HepG2 (cell line): ENCODE results near the gene FAM83F. TPM values are rescaled to one million over a fixed set of nuclear protein-coding genes. Genes with fewer than 3 reads are reported as not detected.

Source experiments
- ATAC-seq: fragments of 200-7000 bp; cut with Tn5 transposase; 3 replicates; pipeline ENCODE4 v1.9.1; 2020; ENCODE audit warnings: mild to moderate bottlenecking, moderate library complexity
- BruUV-seq: library from RNA; stranded (reverse); fragments of 400-500 nt; replicated peaks from 2 replicates; lab custom pipeline; 2021; lab: Mats Ljungman, UMichigan
- CTCF ChIA-PET: fragments of 300-600 bp; formaldehyde crosslinking; extraction: SDS; loops from one replicate; lab custom pipeline; 2021; ENCODE audit warnings: low total read pairs, inconsistent platforms, low intra/inter-chr PET ratio; lab: Yijun Ruan, JAX
- POLR2A ChIA-PET: fragments of 350-600 bp; sonication (Branson Sonifier 250); formaldehyde crosslinking; loops from one replicate; lab custom pipeline; 2020; ENCODE audit warnings: antibody characterized with exemption, inconsistent platforms; lab: Yijun Ruan, JAX
- DNase-seq: peaks from one replicate; pipeline ENCODE4 v3.0.0-alpha.2; 2015; ENCODE audit warnings: low spot score
- FAIRE-seq: peaks from 3 replicates; lab custom pipeline; 2011; peaks lifted over from hg19 to GRCh38; lab: Jason Lieb, UNC
- H2AFZ ChIP-seq: one replicate; pipeline ENCODE4 v1.6.1; 2011; ENCODE audit warnings: low read length, inconsistent platforms
- H3K27ac ChIP-seq: fragments of 300-600 bp; 3 replicates; pipeline ENCODE4 v1.8.0; 2011; ENCODE audit warnings: mixed run types, mild to moderate bottlenecking, mixed read lengths, low read length, inconsistent platforms; ENCODE audit not compliant: insufficient read depth; ENCODE audit errors: extremely low read length
- H3K27me3 ChIP-seq, 2 experiments: fragments of 200-600 bp in 1 of 2; 2 replicates in 1 of 2; 3 replicates in 1 of 2; pipeline versions ENCODE4 v1.6.0 to v1.8.0; 2011; ENCODE audit warnings: low read length in 2 of 2, mild to moderate bottlenecking in 2 of 2, moderate library complexity in 2 of 2, inconsistent platforms in 1 of 2; ENCODE audit not compliant: insufficient read depth in 2 of 2, control insufficient read depth in 1 of 2
- H3K36me3 ChIP-seq, 2 experiments: fragments of 200-600 bp in 1 of 2; replicated peaks in 1 of 2; 2 replicates in 1 of 2; 3 replicates in 1 of 2; pipeline versions ENCODE4 v1.5.1 to v1.8.0; 2011; ENCODE audit warnings: low read length in 2 of 2, inconsistent platforms in 1 of 2; ENCODE audit not compliant: insufficient read depth in 2 of 2, control insufficient read depth in 1 of 2
- H3K4me1 ChIP-seq: 2 replicates; pipeline ENCODE4 v1.5.1; 2012; ENCODE audit warnings: low read length, inconsistent platforms; ENCODE audit not compliant: insufficient read depth
- H3K4me2 ChIP-seq: 2 replicates; pipeline ENCODE4 v1.6.0; 2011; ENCODE audit warnings: low read depth, low read length, inconsistent platforms
- H3K4me3 ChIP-seq, 3 experiments: fragments of 200-600 bp in 1 of 3; sonication (generic), shearing (Covaris generic) in 1 of 3; replicated peaks in 1 of 3; 2 replicates each; pipeline ENCODE4 v1.5.1; 2011 to 2016; ENCODE audit warnings: low read length in 3 of 3, inconsistent platforms in 2 of 3, low read depth in 2 of 3, mild to moderate bottlenecking in 2 of 3, control low read depth in 1 of 3, mixed read lengths in 1 of 3; ENCODE audit not compliant: insufficient read depth in 1 of 3
- H3K79me2 ChIP-seq: one replicate; pipeline ENCODE4 v1.6.1; 2011; ENCODE audit warnings: low read length, inconsistent platforms; ENCODE audit not compliant: insufficient read depth
- H3K9ac ChIP-seq: 2 replicates; pipeline ENCODE4 v1.6.0; 2011; ENCODE audit warnings: mild to moderate bottlenecking, low read depth, low read length, inconsistent platforms; ENCODE audit not compliant: insufficient read depth
- H3K9me3 ChIP-seq: 2 replicates; pipeline ENCODE4 v1.5.1; 2012; ENCODE audit warnings: mild to moderate bottlenecking, low read length
- H4K20me1 ChIP-seq: 2 replicates; pipeline ENCODE4 v1.6.0; 2011; ENCODE audit warnings: inconsistent platforms, mild to moderate bottlenecking, low read length, moderate library complexity; ENCODE audit not compliant: insufficient read depth
- ATRX ChIP-seq: sonication (generic); formaldehyde crosslinking; IDR thresholded peaks from 2 replicates; pipeline ENCODE4 v1.4.0; 2020; ENCODE audit warnings: missing genetic modification reagents, borderline replicate concordance
- FOXO4 ChIP-seq: sonication (generic); formaldehyde crosslinking; conservative IDR thresholded peaks from 2 replicates; pipeline ENCODE4 v1.8.1; 2023; ENCODE audit warnings: missing genetic modification reagents
- NR0B2 ChIP-seq: sonication (generic); formaldehyde crosslinking; IDR thresholded peaks from 2 replicates; pipeline ENCODE4 v1.4.0; 2020; ENCODE audit warnings: mild to moderate bottlenecking, missing genetic modification reagents
- PHF8 ChIP-seq: sonication (generic); formaldehyde crosslinking; IDR thresholded peaks from 2 replicates; pipeline ENCODE4 v1.5.0; 2020; ENCODE audit warnings: missing genetic modification reagents
- SAP130 ChIP-seq: IDR thresholded peaks from 2 replicates; pipeline ENCODE4 v1.6.1; 2016; ENCODE audit warnings: low read depth
- ZBTB40 ChIP-seq, 2 experiments: fragments of 450-650 bp in 1 of 2; sonication (generic) in 1 of 2; formaldehyde crosslinking in 1 of 2; IDR thresholded peaks; 2 replicates each; pipeline versions ENCODE4 v1.6.1 to v1.8.0; 2016 to 2022; ENCODE audit warnings: antibody characterized with exemption in 1 of 2, mild to moderate bottlenecking in 1 of 2, missing genetic modification reagents in 1 of 2
- ZNF34 ChIP-seq: sonication (generic); formaldehyde crosslinking; IDR thresholded peaks from 2 replicates; pipeline ENCODE4 v1.4.0; 2020; ENCODE audit warnings: mild to moderate bottlenecking, missing genetic modification reagents, borderline replicate concordance
- ZNF552 ChIP-seq: sonication (generic); formaldehyde crosslinking; IDR thresholded peaks from 2 replicates; pipeline ENCODE4 v1.9.0; 2022; ENCODE audit warnings: missing genetic modification reagents, mild to moderate bottlenecking, borderline replicate concordance
- ZNF563 ChIP-seq: sonication (generic); formaldehyde crosslinking; IDR thresholded peaks from 2 replicates; pipeline ENCODE4 v1.8.0; 2022; ENCODE audit warnings: mild to moderate bottlenecking, moderate library complexity, missing genetic modification reagents
- ZNF720 ChIP-seq: sonication (generic); formaldehyde crosslinking; IDR thresholded peaks from 2 replicates; pipeline ENCODE4 v1.4.0; 2020; ENCODE audit warnings: missing genetic modification reagents
- WGBS: methylation state at CpG from one replicate; pipeline ENCODE4 v1.1.6; 2017; ENCODE audit warnings: low lambda C conversion rate; 5-methylcytosine and 5-hydroxymethylcytosine counted together
- in situ Hi-C: cut with HindIII; loops from 2 replicates; pipeline ENCODE4 v1.10.0; 2017; ENCODE audit warnings: low pct_unique_long_range_greater_than_20kb; ENCODE audit not compliant: extremely low pct_ligation_motif_present
- intact Hi-C: fragments of 100-400 bp; cut with micrococcal nuclease; formaldehyde crosslinking; loops from one replicate; pipeline ENCODE4 v1.10.0; 2022; ENCODE audit not compliant: unreplicated experiment
- polyA plus RNA-seq, 8 experiments: library from polyadenylated mRNA; depleted of rRNA in 3 of 8; stranded (reverse) in 7 of 8; unstranded in 1 of 8; fragments of >200 nt; fragmentation: Illumina TruSeq in 4 of 8; extraction: Trizol in 4 of 8; gene quantifications; 2 replicates each; pipeline versions ENCODE4 v1.2.1 to v1.2.3, GENCODE V29; 2011 to 2016; ENCODE audit warnings: low read depth in 4 of 8, missing spikeins in 1 of 8, mixed read lengths in 1 of 8; ENCODE audit not compliant: insufficient read depth in 1 of 8
- total RNA-seq, 5 experiments: library from RNA; depleted of rRNA; stranded (reverse); fragments of >200 nt; fragmentation: Illumina TruSeq; extraction: Trizol; gene quantifications; 2 replicates each; pipeline ENCODE4 v1.2.3, GENCODE V29; 2016; ENCODE audit warnings: low read depth in 1 of 5

Gene FAM83F
- total and polyA plus RNA-seq, 2 of the 13 experiments (the other 11 are each of a cell fraction or from before 2014, with no cell fraction given) = not detected

- Histone ChIP-seq H2AFZ (no peak overlapping the region), H3K4me1 (peaks cover 24% of the 10 kb centered on the region), H4K20me1 (no peaks in the 10 kb centered on the region), H3K4me2 (no peak overlapping the region), H3K9me3 (no peaks in the 10 kb centered on the region), H3K4me3 (no peak overlapping the region), H3K9ac (no peak overlapping the region), H3K36me3 (no peaks in the 10 kb centered on the region), H3K27ac (no peak overlapping the region), H3K79me2 (no peaks in the 10 kb centered on the region), H3K27me3 (peaks cover 0 to 32% of the 10 kb centered on the region in 2 experiments; a peak in 3 of 5 replicates)
- ChIA-PET POLR2A (interaction anchor here (1.3 kb wide), 1 partner anchor 520 kb away, joined by 3 read pairs; no protein-coding TSS in a partner anchor), CTCF (no interaction called here)
- in situ Hi-C loops = loop anchor here (5.0 kb wide), 1 partner anchor 412 kb away; no protein-coding TSS in a partner anchor
- ATAC-seq (no peak), FAIRE-seq (no peak), DNase-seq (no peak)
- WGBS = 42% methylated on average over 11 of the region's 11 CpGs
- no TSS peak for BruUV-seq
- intact Hi-C loops = loop anchor here (5.0 kb wide), 2 partner anchors 138 to 308 kb away; partner anchors contain the start of genes ADSL and TNRC6B
- TF ChIP-seq ATRX (no peak), NR0B2 (CRISPR knock-in tag) (no peak), ZNF720 (no peak), ZNF34 (CRISPR knock-in tag) (no peak), SAP130 (CRISPR knock-in tag) (no peak), ZBTB40 (IDR thresholded peaks at IDR 0.05) (no peak), ZBTB40 (CRISPR knock-in tag; IDR thresholded peaks at IDR 0.05) (no peak), PHF8 (CRISPR knock-in tag) (no peak), ZNF552 (CRISPR knock-in tag) (no peak), FOXO4 (CRISPR knock-in tag) (no peak), ZNF563 (CRISPR knock-in tag) (no peak)
Measured at GRCh38 chr22:40039482-40040115, 44.8 kb downstream of the FAM83F start.
